Measurements from ENCODE around the gene CIDEB.

CIDEB gene

GRCh38 chr14:24348186-24348585 is 40.4 kb upstream of the CIDEB start:
- TF ChIP-seq, protein P1, sequence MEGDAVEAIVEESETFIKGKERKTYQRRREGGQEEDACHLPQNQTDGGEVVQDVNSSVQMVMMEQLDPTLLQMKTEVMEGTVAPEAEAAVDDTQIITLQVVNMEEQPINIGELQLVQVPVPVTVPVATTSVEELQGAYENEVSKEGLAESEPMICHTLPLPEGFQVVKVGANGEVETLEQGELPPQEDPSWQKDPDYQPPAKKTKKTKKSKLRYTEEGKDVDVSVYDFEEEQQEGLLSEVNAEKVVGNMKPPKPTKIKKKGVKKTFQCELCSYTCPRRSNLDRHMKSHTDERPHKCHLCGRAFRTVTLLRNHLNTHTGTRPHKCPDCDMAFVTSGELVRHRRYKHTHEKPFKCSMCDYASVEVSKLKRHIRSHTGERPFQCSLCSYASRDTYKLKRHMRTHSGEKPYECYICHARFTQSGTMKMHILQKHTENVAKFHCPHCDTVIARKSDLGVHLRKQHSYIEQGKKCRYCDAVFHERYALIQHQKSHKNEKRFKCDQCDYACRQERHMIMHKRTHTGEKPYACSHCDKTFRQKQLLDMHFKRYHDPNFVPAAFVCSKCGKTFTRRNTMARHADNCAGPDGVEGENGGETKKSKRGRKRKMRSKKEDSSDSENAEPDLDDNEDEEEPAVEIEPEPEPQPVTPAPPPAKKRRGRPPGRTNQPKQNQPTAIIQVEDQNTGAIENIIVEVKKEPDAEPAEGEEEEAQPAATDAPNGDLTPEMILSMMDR (IDR thresholded peaks at IDR 0.05; ENCODE audit: control insufficient read depth, extremely low read depth, insufficient read depth) = no peak
- DNase-seq (ENCODE audit: low read depth) = no peak
- no peak overlapping the region for H3K4me3 ChIP-seq (ENCODE audit: low read depth, low read length)

DNA sequence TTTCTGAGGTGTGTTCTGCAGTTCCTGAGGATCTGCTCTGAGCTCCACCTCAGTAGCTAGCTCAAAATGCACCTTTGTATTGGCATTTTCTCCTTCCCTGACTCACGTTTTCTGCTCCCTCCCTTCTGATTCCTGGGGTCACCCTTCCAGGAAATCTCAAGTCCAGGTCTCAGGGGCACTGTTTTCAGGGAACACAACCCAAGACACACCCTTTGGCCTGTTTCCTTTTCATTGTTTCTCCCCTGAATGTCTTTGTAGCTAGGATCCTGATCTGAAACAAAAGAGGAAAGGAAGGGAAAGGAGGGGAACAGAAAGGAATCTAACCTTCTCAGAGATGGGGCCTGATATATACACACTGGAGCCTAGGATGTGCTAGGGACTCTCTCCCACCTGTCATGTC is 39.4 kb upstream of the CIDEB start:
- DNase-seq (ENCODE audit: low read depth) = no peak

GRCh38 chr14:24343795-24344660 is 36.3 kb upstream of the CIDEB start:
- DNase-seq (ENCODE audit: low read depth) = no peak
- no peak overlapping the region for H3K4me3 ChIP-seq (ENCODE audit: low read depth, low read length)
- TF ChIP-seq, protein P1 (IDR thresholded peaks at IDR 0.05; ENCODE audit: control insufficient read depth, extremely low read depth, insufficient read depth) = no peak

More for the DNA sequence above, 39.4 kb upstream of the CIDEB start:
- no peak overlapping the region for H3K4me3 ChIP-seq (ENCODE audit: low read depth, low read length)
- TF ChIP-seq, protein P1 (IDR thresholded peaks at IDR 0.05; ENCODE audit: control insufficient read depth, extremely low read depth, insufficient read depth) = no peak

DNA sequence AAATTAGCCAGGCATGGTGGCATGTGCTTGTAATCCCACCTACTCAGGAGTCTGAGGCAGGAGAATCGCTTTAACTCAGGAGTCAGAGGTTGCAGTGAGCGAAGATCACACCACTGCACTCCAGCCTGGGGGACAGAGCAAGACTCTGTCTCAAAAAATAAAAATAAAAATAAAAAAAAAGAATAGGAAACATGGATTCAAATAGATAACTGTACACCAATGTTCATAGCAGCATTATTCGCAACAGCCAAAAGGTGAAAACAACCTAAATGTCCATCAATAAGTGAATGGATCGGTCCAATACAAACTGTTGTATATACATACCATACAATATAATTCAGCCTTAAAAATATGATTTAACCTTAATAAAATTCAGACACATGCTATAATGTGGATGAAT is 35.1 kb upstream of the CIDEB start:
- DNase-seq (ENCODE audit: low read depth) = no peak
- no peak overlapping the region for H3K4me3 ChIP-seq (ENCODE audit: low read depth, low read length)
- TF ChIP-seq, protein P1 (IDR thresholded peaks at IDR 0.05; ENCODE audit: control insufficient read depth, extremely low read depth, insufficient read depth) = no peak

- H3K4me3 ChIP-seq (ENCODE audit: low read depth, low read length) = no peak overlapping the region
- TF ChIP-seq, protein P1 (IDR thresholded peaks at IDR 0.05; ENCODE audit: control insufficient read depth, extremely low read depth, insufficient read depth) = no peak
- DNase-seq (ENCODE audit: low read depth) = no peak
Measured at GRCh38 chr14:24340606-24341005, 32.8 kb upstream of the CIDEB start.

- no peak for DNase-seq (ENCODE audit: low read depth)
- TF ChIP-seq, protein P1 (IDR thresholded peaks at IDR 0.05; ENCODE audit: control insufficient read depth, extremely low read depth, insufficient read depth) = no peak
- H3K4me3 ChIP-seq (ENCODE audit: low read depth, low read length) = no peak within 1 kb of the TSS
Measured at GRCh38 chr14:24339284-24340151, 31.7 kb upstream of the CIDEB start, which contains the start of gene RIPK3. Gene RIPK3 (minus strand): TSS chr14:24339991. CDS start chr14:24339826, 165 bp downstream.

Measured in LNCaP clone FGC (cell line).